AG20443 (cell line): ENCODE data around the gene KCNN3.

Experiments
- DNase-seq: peaks from one replicate; pipeline ENCODE4 v3.0.0; 2012; ENCODE audit warnings: low spot score, mixed read lengths

The KCNN3 gene

DNA sequence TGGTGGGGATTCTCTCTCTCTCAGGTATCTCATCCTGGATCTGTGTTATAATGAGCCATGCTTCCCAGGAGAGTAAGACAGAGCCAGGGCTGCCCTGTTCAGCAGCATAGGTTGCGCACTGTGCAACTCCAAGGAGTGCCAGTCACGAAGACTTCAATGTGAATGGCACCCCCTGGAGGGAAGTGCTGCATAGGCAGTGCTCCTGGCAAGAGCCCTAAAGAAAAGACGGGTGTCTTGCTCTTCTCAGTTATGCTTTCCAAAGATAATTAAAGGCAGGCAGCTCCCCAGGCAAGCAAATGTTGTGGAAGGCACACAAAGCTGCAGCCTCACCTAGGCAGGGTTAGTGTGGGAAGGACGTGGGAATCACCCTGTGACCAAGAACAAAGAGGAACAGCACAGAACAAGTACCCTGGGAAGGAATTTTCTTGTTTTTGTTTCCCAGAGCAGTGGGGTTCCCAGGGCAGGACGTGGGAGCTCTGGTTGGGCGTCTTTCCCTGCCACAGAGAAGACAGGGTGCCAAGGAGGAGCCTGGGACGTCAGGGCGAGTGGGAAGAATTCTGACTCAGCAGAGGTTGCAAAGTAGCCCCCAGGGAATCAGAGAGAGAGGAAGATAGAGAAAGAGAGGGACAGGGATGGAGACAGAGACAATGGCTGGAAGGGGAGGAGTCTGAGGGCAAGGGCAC lies 120.9 kb downstream of the KCNN3 start:
- peak; percentile 53 for DNase-seq

DNA sequence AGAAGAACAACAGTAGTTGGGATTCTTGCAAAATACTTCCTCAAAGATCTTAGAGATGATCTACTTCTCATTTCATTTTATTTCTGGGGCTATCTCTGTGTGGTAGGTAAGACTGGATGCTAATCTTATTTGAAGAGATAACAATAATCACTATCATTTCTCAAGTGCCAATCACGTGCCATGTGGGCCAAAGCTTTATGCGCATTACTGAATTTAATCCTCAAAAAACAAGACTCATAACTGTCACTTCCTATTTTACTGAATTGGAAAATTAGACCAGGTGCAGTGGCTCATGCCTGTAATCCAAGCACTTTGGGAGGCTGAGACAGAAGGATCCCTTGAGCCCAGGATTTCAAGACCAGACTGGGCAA lies 121.7 kb downstream of the KCNN3 start:
- DNase-seq, result no peak

- no peak for DNase-seq
Measured at GRCh38 chr1:154747740-154748404, 122.2 kb downstream of the KCNN3 start.

DNA sequence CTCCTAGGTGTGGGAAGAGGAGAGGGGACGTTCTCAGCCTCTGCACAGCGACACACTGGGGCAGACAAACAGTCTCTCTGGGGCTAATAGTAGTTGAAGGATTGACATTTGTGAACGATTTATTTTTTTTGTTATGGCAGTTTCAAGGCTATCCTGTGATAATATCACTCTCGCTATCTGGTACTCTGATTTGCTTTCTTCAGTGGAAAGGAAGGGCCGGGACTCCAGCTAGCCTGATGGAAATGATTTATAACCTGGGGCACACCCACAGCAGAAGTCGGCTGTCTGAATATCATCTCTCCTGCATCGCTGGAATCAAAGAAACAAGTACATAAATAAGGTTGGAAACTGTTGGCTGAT lies 122.7 kb downstream of the KCNN3 start:
- DNase-seq, result no peak

DNA sequence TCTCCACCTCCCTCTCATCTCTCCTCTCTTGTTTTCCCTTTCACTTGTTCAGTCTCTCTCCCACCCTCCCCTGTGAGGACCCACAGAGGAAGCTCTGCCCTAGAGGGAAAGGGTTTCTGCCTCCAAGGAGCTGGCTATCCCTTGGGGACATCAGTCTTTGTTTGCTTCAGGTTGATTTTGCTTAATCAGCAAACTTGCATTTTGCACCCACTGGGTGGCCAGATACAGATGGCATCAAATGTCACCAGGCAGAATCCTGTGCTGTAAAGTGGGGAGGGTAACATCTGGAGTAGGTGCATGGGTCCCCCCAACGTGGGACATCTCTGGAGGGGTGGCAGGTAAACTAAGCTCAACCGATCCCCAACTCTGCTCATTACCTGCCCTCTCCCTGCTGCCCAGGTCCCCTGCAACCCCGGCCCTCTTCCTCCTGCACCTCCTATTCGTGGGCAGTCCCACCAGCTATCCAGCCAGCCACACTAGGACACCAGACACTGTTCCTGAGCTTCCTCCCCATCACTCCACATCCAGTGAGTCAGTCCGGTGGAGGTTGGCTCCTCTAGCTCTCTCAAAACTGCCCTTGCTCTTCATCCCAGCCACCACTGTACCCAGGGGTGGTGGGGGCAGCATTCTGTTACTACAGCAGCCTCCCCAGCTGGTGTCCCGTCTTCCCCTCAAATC lies 123.3 kb downstream of the KCNN3 start:
- no peak for DNase-seq

- no peak for DNase-seq
Measured at GRCh38 chr1:154745750-154746425, 124.2 kb downstream of the KCNN3 start.

DNA sequence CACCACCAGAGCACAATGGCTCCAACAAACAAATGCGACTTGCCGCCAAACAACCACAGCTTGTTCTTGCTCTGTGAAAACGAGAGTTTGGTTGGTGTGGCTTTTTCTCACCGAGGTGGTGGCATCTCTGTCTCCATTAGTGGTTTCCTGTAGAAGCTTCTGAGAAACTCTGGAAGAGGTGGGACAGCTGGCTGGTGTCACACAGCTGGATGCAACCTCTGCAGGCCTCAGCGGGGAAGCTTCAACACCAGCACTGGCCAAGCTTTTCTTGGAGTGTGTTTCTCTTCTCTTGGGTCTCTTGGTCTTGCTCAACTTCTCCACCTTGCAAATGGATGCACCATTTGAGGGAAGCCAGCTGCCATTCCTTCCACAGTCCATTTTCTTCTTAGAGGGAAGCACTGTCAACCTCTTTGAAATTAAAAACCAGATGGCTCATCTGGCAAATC lies 124.8 kb downstream of the KCNN3 start:
- DNase-seq, result no peak

DNA sequence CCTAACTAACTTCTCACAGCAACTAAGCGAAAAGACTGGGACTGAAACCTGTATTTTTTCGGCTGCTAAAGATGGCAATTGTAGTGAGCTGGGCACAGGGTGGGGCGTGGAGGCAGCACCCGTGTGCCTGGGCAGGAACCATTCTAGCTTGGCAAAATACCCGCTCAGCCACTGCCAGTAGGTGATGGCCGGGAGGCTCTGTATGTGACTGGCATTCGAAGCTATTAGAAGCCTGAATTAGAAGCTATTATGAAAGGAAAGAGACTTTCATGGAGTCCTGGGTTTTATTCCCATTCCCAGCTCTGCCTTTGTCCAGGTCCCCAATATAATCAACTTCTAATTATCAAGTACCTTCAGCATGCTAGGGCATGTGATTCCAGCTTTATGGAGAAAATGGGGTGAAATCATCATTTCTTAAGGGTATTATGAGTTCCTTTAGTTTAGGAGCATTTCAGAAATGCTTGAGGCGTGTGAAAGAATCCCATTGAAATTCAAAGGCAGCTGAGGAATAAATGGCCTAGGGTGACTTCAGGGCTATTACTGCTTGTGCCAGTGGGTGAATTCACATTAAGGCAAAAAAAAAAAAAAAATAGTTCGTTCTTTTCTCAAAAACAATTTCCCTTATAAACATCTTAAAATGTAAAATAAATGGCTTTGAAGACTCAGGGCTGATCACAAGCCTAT lies 125.6 kb downstream of the KCNN3 start:
- DNase-seq, result no peak

DNA sequence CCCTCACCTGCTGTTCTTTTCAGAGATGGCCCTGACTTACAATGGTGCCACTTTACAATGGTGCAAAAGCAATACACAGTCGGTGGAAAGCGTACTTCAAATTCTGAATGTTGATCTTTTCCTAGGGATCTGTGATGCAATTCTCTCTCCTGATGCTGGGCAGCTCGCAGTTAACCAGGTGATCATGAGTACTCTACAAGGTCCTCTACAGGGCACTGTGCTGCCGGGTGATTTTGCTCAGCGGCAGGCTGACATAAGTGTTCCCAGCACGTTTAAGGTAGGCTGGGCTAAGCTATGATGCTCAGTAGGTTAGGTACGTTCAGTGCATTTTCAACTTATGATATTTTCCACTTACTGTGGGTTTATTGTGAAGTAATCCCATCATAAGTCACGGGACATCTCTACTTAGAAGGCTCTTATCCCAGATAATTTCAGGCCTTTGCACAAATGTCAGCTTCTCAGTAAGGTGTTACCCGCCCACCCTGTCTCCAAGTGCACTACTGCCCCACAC lies 126.5 kb downstream of the KCNN3 start:
- DNase-seq, result no peak

DNA sequence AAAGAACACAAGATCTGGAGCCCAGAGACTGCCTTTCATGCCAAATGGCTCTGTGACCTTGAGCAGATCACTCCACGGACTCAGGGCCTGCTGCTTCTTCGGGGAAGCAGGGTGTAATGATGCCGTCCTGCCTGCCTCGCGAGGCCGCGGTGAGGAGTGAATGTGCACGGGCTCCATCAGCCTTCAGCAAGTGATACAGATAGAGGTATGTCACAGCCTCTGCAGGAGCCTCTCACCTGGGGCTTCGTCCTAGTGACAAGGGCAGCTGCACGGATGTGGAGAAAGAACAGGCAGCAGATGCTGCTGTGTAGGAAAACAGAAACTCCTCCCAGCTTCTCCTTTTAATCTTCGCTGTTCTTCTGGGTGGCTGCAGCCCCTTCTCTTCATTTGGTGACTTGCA lies 127.5 kb downstream of the KCNN3 start:
- no peak for DNase-seq

DNA sequence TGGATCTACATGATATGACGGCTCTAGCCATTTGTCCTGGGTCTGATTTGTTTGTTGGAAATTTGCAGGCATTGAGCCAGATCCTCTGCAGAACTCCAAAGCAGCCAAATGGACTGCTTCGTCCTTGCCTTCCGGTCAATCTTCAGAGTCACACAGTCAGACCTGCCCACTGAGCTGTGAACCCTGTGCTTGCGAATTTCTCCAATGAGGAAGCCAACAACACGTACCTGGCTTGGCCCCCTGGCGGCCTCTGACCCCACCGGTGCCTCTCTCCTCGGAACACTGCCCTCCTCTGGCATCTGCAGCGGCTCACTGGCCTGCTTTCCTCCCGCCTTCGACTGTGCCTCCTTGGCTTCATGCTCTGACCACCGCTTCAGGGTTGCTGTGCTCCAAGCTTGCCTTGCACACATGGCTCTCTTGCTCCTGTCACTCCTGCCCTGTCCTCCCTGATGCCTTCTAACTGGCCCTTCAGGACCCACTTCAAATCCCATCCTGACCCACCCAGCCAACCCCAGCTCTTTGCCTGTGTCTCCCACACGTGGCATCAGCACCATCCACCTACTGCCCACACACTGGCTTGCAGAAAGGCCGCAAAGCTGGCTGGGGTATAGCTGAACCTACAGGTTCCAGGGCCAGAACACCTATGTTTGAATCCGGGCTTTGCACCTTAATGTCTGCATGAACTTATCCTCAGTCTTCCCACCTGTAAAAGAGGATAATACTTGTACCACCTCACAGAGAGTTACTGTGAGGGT lies 128.2 kb downstream of the KCNN3 start:
- DNase-seq, result peak; percentile 44

GRCh38 chr1:154741327-154741726 lies 128.8 kb downstream of the KCNN3 start:
- DNase-seq, result peak; percentile 57

DNA sequence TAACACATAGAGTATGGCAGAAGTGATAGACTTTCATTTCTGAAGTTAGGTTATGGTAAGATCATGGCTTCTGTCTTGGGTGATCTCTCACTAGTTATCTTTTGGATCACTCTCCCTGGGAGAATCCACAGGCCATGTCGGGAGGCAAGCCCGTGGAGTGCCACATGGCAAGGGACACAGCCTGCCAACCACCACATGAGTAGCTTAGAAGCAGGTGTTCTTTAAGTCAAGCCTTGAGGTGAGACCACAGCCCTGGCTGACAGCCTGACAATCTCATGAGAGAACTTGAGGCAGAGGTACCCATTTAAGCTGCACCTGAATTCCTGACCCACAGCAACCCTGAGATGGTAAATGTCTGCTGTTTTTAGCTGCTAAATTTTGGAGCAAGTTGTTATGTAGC lies 130.4 kb downstream of the KCNN3 start:
- DNase-seq, result no peak

DNA sequence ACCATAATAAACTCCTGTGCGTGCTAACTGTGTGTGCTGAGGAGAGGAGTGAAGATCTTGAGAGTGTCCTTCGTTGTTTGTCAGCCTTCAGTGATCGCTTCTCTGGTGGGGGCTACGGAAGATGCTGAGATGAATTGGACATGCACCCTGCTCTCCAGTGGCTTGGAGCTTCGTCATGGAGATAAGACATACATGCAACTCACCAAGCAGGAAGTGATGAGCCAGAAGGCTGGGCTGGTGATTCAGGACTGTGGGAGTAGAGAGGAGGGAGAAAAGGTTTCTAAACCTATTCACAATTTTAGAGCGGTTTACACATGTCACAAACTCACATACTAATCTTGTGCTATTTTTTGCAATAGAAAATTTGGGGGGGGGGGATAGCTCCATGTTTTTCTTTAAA lies 133.2 kb downstream of the KCNN3 start:
- peak; percentile 76 for DNase-seq

GRCh38 chr1:154735804-154736168 lies 134.3 kb downstream of the KCNN3 start:
- DNase-seq, result no peak

DNA sequence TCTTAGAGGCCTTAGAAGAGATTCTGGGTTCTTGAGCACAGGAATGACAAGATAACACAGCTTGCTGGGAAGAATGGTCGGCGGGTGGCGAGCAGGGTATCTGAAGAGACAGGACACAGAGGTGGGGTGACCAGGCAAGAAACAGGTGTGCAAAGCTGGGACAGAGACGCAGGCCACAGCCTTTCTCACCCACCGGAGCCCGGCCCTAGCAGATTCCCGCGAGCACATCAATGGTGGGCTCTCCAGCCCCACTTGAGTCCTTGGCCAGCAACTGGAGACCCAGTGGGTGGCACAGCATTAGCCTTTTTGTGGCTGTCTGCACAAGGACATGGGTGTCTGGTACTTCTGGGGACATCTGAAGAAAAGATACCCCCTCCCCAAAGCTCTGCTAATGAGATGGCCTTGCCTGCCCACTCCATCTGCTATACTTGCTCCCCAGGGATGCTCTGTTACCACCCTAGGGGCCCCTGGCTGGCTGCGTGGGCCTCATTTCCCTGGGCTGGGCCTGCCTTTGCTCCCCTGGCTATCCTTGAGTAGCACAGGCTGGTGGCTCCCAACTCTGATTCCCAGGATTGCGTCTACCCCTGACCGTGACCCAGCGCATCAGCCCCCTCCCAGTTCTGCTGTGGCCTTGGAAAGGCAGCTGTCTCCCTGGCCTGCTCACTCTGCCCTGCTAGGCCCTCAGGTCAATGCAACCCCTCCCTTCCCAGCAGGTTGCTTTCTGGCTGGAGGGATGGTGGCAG lies 134.8 kb downstream of the KCNN3 start:
- no peak for DNase-seq

- no peak for DNase-seq
Measured at GRCh38 chr1:154733621-154734020, 136.5 kb downstream of the KCNN3 start.

- peak; percentile 60 for DNase-seq
Measured at GRCh38 chr1:154730986-154731489, 139.0 kb downstream of the KCNN3 start.

- peak; percentile 62 for DNase-seq
Measured at GRCh38 chr1:154730259-154730658, 139.8 kb downstream of the KCNN3 start.

DNA sequence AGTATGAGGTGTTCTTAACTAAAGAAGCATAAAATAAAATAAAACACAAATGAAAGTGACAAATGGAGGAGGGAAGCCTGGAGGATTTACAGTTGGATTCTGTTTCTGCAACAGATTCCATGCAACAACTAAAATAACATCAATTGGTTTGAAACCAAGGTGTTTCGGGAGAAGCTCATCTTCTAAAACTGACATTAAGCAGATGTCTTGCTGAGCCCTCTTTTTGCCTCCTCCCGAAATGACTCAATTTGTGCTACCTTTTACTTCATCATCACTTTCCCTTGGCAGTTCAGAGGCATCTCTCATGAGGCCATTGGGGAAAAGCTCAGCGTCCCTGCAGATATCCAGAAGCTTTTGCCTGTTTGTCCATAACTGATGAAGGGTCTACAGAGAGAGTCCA lies 140.5 kb downstream of the KCNN3 start:
- DNase-seq, result no peak
